GM18511 (cell line): ENCODE results near the gene METTL2A.
"Not testable (repeated sequence)": the region's sequence is repeated elsewhere in the genome, so short reads cannot be mapped to it uniquely, and the experiment has no call there.

ENCODE experiments used
- ATAC-seq: cut with Tn5 transposase; IDR thresholded peaks from one replicate; pipeline ENCODE4 v1.9.1; 2021; ENCODE audit warnings: mild to moderate bottlenecking, moderate library complexity; ENCODE audit not compliant: unreplicated experiment

Gene METTL2A

GRCh38 chr17:62470666-62471379 lies 47.1 kb downstream of the METTL2A start:
- not testable (repeated sequence) for ATAC-seq

DNA sequence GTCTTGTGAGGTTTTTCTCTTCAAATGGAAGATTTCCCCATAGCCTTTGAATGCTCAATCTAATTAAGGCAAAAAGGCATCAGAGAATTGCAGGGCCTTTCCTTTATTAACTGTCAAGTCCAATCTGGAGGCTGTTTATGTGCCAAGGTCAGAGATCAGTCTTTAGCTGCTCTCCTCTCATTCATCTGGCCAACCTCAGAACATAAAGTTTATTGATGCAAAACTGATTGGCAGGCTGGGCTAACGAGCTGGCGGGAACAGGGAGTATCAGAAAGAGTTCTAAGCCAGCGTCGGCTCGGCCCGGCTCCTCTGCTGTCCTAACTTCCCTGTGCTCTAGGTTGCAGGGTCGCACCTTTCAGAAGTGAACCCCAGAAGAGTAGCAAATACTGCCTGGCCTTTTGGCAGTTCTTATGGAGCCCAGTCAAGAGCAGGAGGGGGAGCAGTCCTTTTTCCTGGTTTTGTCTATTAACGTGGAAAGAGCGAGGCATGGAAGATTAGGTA lies 47.7 kb downstream of the METTL2A start:
- not testable (repeated sequence) for ATAC-seq

GRCh38 chr17:62473030-62473982 lies 49.6 kb downstream of the METTL2A start:
- ATAC-seq, result not testable (repeated sequence)

- not testable (repeated sequence) for ATAC-seq
Measured at GRCh38 chr17:62477111-62477510, 53.4 kb downstream of the METTL2A start.

GRCh38 chr17:62477718-62478408 lies 54.2 kb downstream of the METTL2A start:
- ATAC-seq, result peak; percentile 34

GRCh38 chr17:62478424-62478879 lies 54.8 kb downstream of the METTL2A start, which contains the start of gene TLK2:
Gene TLK2 (plus strand): TSS chr17:62478825. CDS start chr17:62481126, 2,301 bp downstream.
- ATAC-seq, result peak; percentile 76

GRCh38 chr17:62478880-62479638 lies 55.4 kb downstream of the METTL2A start:
- ATAC-seq, result peak; percentile 35

DNA sequence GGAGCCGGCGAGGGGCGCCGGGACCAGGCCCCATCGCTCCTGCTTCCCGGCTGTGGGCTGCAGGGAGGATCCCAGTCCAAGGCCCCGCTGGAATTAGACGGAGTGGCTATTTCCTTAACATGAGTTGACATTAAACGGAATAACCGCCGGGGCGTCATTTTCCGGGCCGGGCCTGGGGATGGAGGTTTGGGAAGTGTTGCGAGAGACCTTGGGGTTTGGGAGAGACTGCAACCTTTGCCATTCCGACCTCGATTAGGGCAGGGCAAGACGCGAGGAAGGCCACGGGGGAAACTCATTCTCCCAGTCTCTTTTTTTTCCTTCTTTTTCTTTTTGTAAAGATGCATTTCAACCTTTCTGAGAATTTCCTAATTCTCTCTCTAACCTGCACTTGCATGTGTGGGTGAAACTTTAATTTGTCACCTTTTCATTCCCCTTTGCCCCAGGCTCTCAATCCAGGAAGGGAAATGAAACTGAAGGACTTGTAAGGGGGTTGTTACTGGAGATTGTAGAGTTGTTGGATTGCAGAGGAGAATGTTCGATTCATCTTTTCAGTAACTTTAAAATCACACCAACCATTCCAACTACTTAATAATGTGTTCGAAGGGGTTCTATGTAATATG lies 56.1 kb downstream of the METTL2A start:
- ATAC-seq, result not testable (repeated sequence)

DNA sequence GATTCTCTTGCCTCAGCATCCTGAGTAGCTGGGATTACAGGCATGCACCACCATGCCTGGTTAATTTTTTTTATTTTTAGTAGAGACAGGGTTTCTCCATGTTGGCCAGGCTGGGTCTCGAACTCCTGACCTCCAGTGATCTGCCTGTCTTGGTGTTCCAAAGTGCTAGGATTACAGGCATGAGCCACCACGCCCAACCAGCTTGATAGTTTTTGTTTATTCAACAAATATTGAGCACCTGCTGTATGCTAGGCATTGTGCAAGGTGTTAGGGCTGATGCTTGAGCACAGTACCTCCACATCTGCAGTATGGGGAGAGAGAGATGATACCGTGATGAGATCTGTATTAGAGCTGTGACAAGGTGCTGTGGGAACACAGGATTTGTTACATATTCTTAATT lies 58.9 kb downstream of the METTL2A start:
- ATAC-seq, result not testable (repeated sequence)

- not testable (repeated sequence) for ATAC-seq
Measured at GRCh38 chr17:62490990-62491389, 67.3 kb downstream of the METTL2A start.

GRCh38 chr17:62493049-62493655 lies 69.5 kb downstream of the METTL2A start:
- ATAC-seq, result not testable (repeated sequence)

DNA sequence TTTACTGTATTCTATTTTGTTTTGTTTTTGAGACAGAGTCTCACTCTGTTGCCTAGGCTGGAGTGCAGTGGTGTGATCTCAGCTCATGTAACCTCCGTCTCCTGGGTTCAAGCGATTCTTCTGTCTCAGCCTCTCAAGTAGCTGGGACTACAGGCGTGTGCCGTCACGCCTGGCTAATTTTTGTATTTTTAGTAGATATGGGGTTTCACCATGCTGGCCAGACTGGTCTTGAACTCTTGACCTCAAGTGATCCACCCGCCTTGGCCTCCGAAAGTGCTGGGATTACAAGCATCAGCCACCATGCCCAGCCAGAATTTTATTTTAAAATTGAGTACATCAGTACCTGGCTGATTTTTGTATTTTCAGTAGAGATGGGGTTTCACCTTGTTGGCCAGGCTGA lies 70.4 kb downstream of the METTL2A start:
- not testable (repeated sequence) for ATAC-seq

DNA sequence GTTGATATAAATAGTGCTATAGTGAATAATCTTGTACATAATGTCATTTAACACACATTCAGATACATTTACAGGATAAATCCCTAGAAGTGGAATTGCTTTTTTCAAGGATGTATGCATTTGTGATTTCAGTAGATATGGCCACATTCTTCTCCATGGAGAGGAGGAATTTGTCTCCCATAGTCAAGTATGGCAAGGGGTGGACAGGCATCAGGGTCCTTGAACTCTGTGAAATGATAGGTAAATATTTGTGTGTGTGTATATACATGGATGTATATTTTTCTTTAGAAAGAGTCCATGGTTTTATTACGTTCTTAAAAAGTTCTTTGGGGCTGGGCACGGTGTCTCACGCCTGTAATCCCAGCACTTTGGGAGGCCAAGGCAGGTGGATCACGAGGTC lies 72.6 kb downstream of the METTL2A start:
- not testable (repeated sequence) for ATAC-seq

DNA sequence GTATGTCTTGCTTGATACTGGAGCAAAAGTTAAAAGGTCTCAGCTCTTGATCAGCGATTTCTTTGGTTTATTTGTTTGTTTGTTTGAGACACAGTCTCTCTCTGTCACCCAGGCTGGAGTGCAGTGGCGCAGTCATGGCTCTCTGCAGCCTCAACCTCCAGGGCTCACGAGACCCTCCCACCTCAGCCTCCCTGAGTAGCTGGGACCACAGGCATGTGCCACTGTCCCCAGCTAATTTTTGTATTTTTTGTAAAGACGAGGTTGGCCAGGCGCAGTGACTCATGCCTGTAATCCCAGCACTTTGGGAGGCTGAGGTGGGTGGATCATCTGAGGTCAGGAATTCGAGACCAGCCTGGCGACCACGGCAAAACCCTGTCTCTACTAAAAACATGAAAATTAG lies 75.1 kb downstream of the METTL2A start:
- not testable (repeated sequence) for ATAC-seq
